Keratinocyte (primary cell): ENCODE data around the gene PGAP6. TPM values are rescaled to one million over a fixed set of nuclear protein-coding genes. Genes with fewer than 3 reads are reported as not detected.

ENCODE experiments used
- DNase-seq: peaks from one replicate; pipeline ENCODE4 v3.0.0-alpha.2; 2011; ENCODE audit warnings: low read depth, missing footprints, low spot score
- FAIRE-seq: peaks from 2 replicates; lab custom pipeline; 2011; peaks lifted over from hg19 to GRCh38; lab: Jason Lieb, UNC
- H2AFZ ChIP-seq: 2 replicates; pipeline ENCODE4 v1.6.0; 2012; ENCODE audit warnings: low read length, control low read depth, inconsistent platforms; ENCODE audit not compliant: control insufficient read depth
- H3K27ac ChIP-seq: 2 replicates; pipeline ENCODE4 v1.5.1; 2011; ENCODE audit warnings: low read length; ENCODE audit not compliant: control insufficient read depth, insufficient read depth
- H3K27me3 ChIP-seq: 3 replicates; pipeline ENCODE4 v1.6.0; 2011; ENCODE audit warnings: low read length; ENCODE audit not compliant: control insufficient read depth, insufficient read depth; ENCODE audit errors: extremely low read depth
- H3K36me3 ChIP-seq, 2 experiments: 2 replicates in 1 of 2; 3 replicates in 1 of 2; pipeline ENCODE4 v1.5.1; 2011; ENCODE audit warnings: low read length in 2 of 2, mild to moderate bottlenecking in 1 of 2; ENCODE audit not compliant: control insufficient read depth in 2 of 2, insufficient read depth in 2 of 2; ENCODE audit errors: extremely low read depth in 1 of 2
- H3K4me1 ChIP-seq: 3 replicates; pipeline ENCODE4 v1.5.1; 2011; ENCODE audit warnings: low read length; ENCODE audit not compliant: control insufficient read depth, insufficient read depth; ENCODE audit errors: extremely low read depth
- H3K4me2 ChIP-seq: 3 replicates; pipeline ENCODE4 v1.6.0; 2011; ENCODE audit warnings: low read depth, low read length; ENCODE audit not compliant: control insufficient read depth, insufficient read depth; ENCODE audit errors: extremely low read depth
- H3K4me3 ChIP-seq, 3 experiments: fragments of 200-600 bp in 1 of 3; sonication (generic) in 1 of 3; 2 replicates in 2 of 3; 3 replicates in 1 of 3; pipeline ENCODE4 v1.5.1; 2011 to 2016; ENCODE audit warnings: low read length in 3 of 3, mild to moderate bottlenecking in 3 of 3, control low read depth in 2 of 3, inconsistent platforms in 1 of 3, low read depth in 1 of 3, mixed read lengths in 1 of 3, mixed run types in 1 of 3, moderate library complexity in 1 of 3; ENCODE audit not compliant: control insufficient read depth in 2 of 3, insufficient read depth in 2 of 3; ENCODE audit errors: extremely low read depth in 1 of 3
- H3K79me2 ChIP-seq: 2 replicates; pipeline ENCODE4 v1.6.0; 2012; ENCODE audit warnings: low read length; ENCODE audit not compliant: control insufficient read depth, insufficient read depth
- H3K9ac ChIP-seq: 3 replicates; pipeline ENCODE4 v1.6.0; 2011; ENCODE audit warnings: low read length; ENCODE audit not compliant: control insufficient read depth, insufficient read depth; ENCODE audit errors: extremely low read depth
- H3K9me1 ChIP-seq: 3 replicates; pipeline ENCODE4 v1.6.0; 2011; ENCODE audit warnings: low read length; ENCODE audit not compliant: control insufficient read depth, insufficient read depth; ENCODE audit errors: extremely low read depth
- H3K9me3 ChIP-seq: 2 replicates; pipeline ENCODE4 v1.5.1; 2012; ENCODE audit warnings: low read depth, low read length; ENCODE audit not compliant: control insufficient read depth
- H4K20me1 ChIP-seq: 3 replicates; pipeline ENCODE4 v1.6.0; 2011; ENCODE audit warnings: low read length; ENCODE audit not compliant: control insufficient read depth, insufficient read depth; ENCODE audit errors: extremely low read depth
- EZH2 ChIP-seq: IDR thresholded peaks from one replicate; pipeline ENCODE4 v1.6.1; 2012; ENCODE audit warnings: inconsistent platforms, mild to moderate bottlenecking, low read length, moderate library complexity
- dilution Hi-C: fragments of 300-500 bp; cut with MboI; formaldehyde crosslinking; loops from one replicate; pipeline ENCODE4 v1.7.0; 2020; ENCODE audit warnings: low sequenced_read_pairs; ENCODE audit not compliant: extremely low pct_ligation_motif_present
- polyA plus RNA-seq, 5 experiments: library from polyadenylated mRNA; depleted of rRNA in 3 of 5; stranded (reverse) in 3 of 5; stranded (forward) in 1 of 5; unstranded in 1 of 5; fragments of >200 nt; gene quantifications; 1 replicate in 1 of 5; 2 replicates in 3 of 5; 3 replicates in 1 of 5; pipeline versions ENCODE4 v1.2.1 to v1.2.3, GENCODE V29; 2011 to 2012; ENCODE audit warnings: missing spikeins in 2 of 5, low read depth in 1 of 5, low replicate concordance in 1 of 5
- TF ChIP-seq, protein P1 (sequence below), 3 experiments: IDR thresholded peaks in 1 of 3; conservative IDR thresholded peaks in 1 of 3; optimal IDR thresholded peaks in 1 of 3; 2 replicates in 2 of 3; 3 replicates in 1 of 3; pipeline versions ENCODE3 to v1.5.1; 2011; ENCODE audit warnings: low read length in 3 of 3, mild to moderate bottlenecking in 3 of 3, moderate library complexity in 2 of 3, control low read depth in 1 of 3, inconsistent platforms in 1 of 3; ENCODE audit not compliant: insufficient read depth in 2 of 3; ENCODE audit errors: extremely low read depth in 1 of 3

Gene PGAP6
- polyA plus RNA-seq, 1 donor (not counting 4 experiments of a cell fraction or from before 2014, with no cell fraction given), result 25.5 TPM

DNA sequence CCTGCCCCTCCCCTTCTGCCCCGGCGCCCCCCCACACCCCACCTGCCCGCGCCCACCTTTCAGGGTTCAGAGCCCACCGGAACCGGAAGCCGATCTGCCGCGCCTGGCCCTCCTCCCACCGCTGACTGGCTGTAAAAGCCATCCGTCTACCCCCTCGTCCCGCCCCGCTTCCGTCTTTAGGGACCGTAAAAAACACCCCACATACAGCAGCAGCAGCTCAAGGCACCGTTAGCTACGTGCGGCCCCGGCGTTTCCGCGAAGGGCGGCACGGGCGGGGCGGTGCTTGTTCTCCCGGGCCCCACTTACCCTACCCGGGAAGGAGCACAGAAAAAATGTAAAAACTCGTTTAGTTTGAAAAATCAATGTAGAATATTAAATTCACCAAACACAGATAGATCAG, 11.3 kb downstream of the PGAP6 start, which contains the start of gene MRPL28:
MRPL28 (minus strand) TSS at position 96 of the 400 bp plus-strand sequence. CDS start 320 bp downstream, outside the sequence.
- H4K20me1 ChIP-seq, result peaks cover 2% of the 10 kb centered on the region
- peaks cover 12% of the 10 kb centered on the region for H3K4me1 ChIP-seq
- no peak within 1 kb of the TSS for H3K27ac ChIP-seq
- peak within 1 kb of the TSS; percentile 43 to 67 (median 62) for H3K4me3 ChIP-seq
- peaks cover 11 to 24% of the 10 kb centered on the region in 2 experiments for H3K36me3 ChIP-seq
- H3K9me3 ChIP-seq, result no peaks in the 10 kb centered on the region
- TF ChIP-seq EZH2, result no peak
- TF ChIP-seq, protein P1, sequence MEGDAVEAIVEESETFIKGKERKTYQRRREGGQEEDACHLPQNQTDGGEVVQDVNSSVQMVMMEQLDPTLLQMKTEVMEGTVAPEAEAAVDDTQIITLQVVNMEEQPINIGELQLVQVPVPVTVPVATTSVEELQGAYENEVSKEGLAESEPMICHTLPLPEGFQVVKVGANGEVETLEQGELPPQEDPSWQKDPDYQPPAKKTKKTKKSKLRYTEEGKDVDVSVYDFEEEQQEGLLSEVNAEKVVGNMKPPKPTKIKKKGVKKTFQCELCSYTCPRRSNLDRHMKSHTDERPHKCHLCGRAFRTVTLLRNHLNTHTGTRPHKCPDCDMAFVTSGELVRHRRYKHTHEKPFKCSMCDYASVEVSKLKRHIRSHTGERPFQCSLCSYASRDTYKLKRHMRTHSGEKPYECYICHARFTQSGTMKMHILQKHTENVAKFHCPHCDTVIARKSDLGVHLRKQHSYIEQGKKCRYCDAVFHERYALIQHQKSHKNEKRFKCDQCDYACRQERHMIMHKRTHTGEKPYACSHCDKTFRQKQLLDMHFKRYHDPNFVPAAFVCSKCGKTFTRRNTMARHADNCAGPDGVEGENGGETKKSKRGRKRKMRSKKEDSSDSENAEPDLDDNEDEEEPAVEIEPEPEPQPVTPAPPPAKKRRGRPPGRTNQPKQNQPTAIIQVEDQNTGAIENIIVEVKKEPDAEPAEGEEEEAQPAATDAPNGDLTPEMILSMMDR (optimal IDR thresholded peaks at IDR 0.05 in 1 of 3, IDR thresholded peaks at IDR 0.05 in 1 of 3, conservative IDR thresholded peaks at IDR 0.05 in 1 of 3; ENCODE audit: extremely low read depth in 1 of 3, insufficient read depth in 2 of 3, low read length in 3 of 3), result no peak
- H3K4me2 ChIP-seq, result peak within 1 kb of the TSS; percentile 87
- dilution Hi-C loops, result no loop called here
- H2AFZ ChIP-seq, result no peak within 1 kb of the TSS
- peak; percentile 58 for DNase-seq
- H3K9me1 ChIP-seq, result no peaks in the 10 kb centered on the region
- H3K9ac ChIP-seq, result peak within 1 kb of the TSS; percentile 50
- H3K79me2 ChIP-seq, result peaks cover 6% of the 10 kb centered on the region
- peak; percentile 56 for FAIRE-seq
- H3K27me3 ChIP-seq, result no peaks in the 10 kb centered on the region

GRCh38 chr16:369866-370436, 11.8 kb downstream of the PGAP6 start:
- peaks cover 12% of the 10 kb centered on the region for H3K4me1 ChIP-seq
- FAIRE-seq (no peak), DNase-seq (no peak)
- no peaks in the 10 kb centered on the region for H3K27me3 ChIP-seq
- peak overlapping the region; percentile 50 for H3K9ac ChIP-seq
- no peaks in the 10 kb centered on the region for H3K9me1 ChIP-seq
- peaks cover 6% of the 10 kb centered on the region for H3K79me2 ChIP-seq
- peak overlapping the region; percentile 43 to 67 (median 62) for H3K4me3 ChIP-seq
- no peak overlapping the region for H3K27ac ChIP-seq
- H3K36me3 ChIP-seq, result peaks cover 11 to 23% of the 10 kb centered on the region in 2 experiments
- TF ChIP-seq EZH2, result no peak
- TF ChIP-seq, protein P1 (optimal IDR thresholded peaks at IDR 0.05 in 1 of 3, IDR thresholded peaks at IDR 0.05 in 1 of 3, conservative IDR thresholded peaks at IDR 0.05 in 1 of 3; ENCODE audit: extremely low read depth in 1 of 3, insufficient read depth in 2 of 3, low read length in 3 of 3), result no peak
- peaks cover 2% of the 10 kb centered on the region for H4K20me1 ChIP-seq
- peak overlapping the region; percentile 87 for H3K4me2 ChIP-seq
- no peaks in the 10 kb centered on the region for H3K9me3 ChIP-seq
- dilution Hi-C loops, result no loop called here
- no peak overlapping the region for H2AFZ ChIP-seq
